ENCODE measurements around the gene MAN1B1. TPM values are rescaled to one million over a fixed set of nuclear protein-coding genes. Genes with fewer than 3 reads are reported as not detected.
"Not testable (repeated sequence)": the region's sequence is repeated elsewhere in the genome, so short reads cannot be mapped to it uniquely, and the experiment has no call there.

The MAN1B1 gene
- total RNA-seq, 1 experiment from 2014 or later = 42.6 TPM

DNA sequence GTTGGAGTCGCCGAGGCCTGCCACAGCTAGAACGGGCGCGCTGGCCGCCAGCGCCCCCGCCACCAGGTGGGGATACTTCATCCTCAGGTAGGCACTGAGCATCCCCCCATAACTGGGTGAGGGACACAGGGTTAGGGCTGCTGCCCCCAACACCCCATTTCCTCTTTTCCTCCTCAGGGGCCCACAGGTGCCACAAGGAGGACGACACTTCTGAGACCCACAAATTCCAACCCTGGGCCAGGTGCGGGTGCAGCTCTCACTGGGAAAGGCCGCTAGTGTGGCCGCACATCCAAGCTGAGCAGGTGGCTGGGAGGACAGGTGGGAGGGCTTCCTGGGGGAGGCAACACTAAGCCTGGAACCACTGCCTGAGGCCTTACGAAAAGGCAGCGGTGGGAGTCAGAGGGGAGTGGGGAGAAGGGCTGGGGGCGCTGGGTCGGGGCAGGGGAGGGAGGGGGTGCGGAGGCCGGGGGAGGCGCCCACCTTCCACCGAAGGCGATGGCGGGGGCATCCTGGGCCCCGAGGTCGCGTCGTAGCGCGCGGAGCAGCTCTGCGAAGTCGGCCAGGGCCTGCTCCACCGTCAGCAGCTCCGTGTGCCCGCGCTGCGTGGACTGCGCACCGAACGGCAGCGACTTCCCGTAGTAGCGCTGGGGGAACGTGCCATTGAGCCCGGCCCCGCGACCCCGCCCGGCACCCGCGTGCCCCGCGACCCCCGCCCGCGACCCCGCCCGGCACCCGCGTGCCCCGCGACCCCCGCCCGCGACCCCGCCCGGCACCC lies 26.8 kb downstream of the MAN1B1 start:
- peaks cover 8% of the 10 kb centered on the region; the same call in 1 of the 2 replicates for H3K4me1 ChIP-seq
- H3K36me3 ChIP-seq = peaks cover 12% of the 10 kb centered on the region
- peaks cover 14% of the 10 kb centered on the region; the same call in 1 of the 2 replicates for H3K27me3 ChIP-seq
- DNase-seq = no peak
- no peaks in the 10 kb centered on the region for H3K9me3 ChIP-seq (replicated peaks)
- H3K4me3 ChIP-seq = no peak overlapping the region
- H3K27ac ChIP-seq = no peak overlapping the region

DNA sequence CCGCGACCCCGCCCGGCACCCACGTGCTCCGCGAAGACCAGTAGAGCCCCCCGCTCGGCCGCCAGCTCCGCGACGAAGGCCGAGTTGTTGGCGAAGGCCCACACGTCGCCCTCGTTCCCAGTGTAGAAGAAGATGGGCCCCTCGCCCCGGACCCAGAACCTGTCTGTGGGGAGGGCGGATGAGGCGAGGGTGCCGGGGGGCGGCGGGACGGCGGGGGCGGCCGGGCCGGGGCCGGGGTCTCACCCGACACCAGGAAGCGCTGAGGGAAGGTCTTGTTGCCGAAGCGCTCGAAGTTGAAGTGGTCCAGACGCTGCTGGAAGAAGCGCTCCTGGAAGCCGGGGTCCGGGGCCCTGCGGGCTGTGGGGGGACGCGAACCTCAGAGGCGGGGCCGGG lies 27.4 kb downstream of the MAN1B1 start:
- Histone ChIP-seq H3K4me1 (peaks cover 8% of the 10 kb centered on the region; the same call in 1 of the 2 replicates), H3K27ac (no peak overlapping the region), H3K36me3 (peaks cover 5% of the 10 kb centered on the region; the same call in 1 of the 2 replicates), H3K9me3 (replicated peaks) (no peaks in the 10 kb centered on the region), H3K4me3 (peak overlapping the region; percentile 62), H3K27me3 (peaks cover 14% of the 10 kb centered on the region; the same call in 1 of the 2 replicates)
- DNase-seq = no peak

DNA sequence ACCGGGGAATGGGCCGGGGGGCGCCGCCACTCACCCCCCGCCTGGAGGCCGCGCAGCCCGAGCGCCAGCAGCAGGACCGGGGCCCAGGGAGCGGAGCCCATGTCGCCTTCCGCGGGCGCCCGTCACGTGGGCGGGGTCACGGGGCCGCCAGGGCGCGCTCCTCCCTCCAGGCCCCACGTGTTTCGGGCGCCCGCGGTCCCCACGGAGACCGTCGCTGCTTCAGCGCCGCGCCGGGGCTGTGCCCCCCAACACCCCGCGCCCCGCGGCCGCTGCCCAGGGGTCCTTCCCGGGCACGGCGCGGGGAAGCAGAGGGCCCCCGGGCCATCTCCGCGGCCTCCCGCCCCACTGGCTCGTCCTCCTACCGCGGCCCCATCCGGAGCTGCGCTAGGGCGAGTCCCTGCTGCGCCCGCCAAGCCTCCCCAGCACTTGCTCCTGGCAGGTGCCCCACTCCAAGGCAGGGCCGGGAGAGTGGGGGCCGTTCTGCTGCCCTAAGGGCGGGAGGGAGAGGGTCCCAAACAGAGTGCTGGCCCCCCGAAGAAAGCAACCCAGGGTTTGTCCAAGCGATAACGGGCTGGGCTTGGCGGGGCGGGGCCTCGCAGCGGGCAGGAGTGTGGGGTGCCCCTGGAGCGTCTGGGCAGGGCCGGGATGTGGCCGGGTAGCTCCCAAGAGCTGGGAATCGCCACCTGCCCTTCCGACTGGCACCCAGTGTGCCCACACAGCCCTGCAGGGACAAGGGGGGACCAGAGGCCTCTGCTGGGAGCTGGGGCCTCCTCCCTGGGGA lies 28.0 kb downstream of the MAN1B1 start, which contains the start of gene DPP7:
Gene DPP7 (minus strand): TSS at position 121 of the 781 bp plus-strand sequence. CDS start 20 bp downstream, at position 101.
- H3K4me3 ChIP-seq = peak within 1 kb of the TSS; percentile 62
- peaks cover 8% of the 10 kb centered on the region; the same call in 1 of the 2 replicates for H3K4me1 ChIP-seq
- 0 out of 2 replicates have a peak, but pooled peaks cover 3% of the 10 kb centered on the region for H3K36me3 ChIP-seq
- H3K27me3 ChIP-seq = peaks cover 14% of the 10 kb centered on the region; the same call in 1 of the 2 replicates
- H3K9me3 ChIP-seq (replicated peaks) = no peaks in the 10 kb centered on the region
- peak in 1 of 2 experiments; percentile 55 for DNase-seq
- H3K27ac ChIP-seq = no peak within 1 kb of the TSS

DNA sequence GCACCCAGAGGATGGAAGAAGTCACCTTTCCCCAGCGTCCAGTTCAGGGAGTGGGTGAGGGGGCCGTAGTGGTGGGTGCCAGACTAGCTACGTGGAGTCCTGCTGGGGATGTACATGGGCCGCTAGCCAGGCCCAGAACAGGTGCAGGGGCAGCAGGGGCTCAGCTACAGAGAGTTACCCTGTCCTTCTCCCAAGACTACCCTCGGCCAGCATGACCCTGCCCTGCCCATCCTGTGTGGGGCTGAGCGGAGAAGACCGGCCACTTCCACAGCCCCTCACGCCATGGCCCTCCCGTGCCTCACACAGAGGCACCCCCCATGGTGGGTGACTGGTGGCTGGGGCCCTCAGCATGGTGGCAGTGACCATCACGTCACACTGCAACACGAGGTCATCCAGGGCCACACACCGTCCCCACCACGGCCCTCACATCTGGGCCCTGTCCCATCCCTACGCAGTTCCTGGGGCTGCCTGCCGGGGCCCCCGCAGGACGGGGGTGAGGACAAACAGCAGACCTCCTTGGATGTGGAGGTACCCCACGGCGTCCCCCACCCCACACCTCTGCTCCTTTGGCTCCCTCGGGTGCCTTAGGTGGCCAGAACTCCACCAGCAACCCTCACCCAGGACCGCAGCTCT lies 28.7 kb downstream of the MAN1B1 start:
- Histone ChIP-seq H3K9me3 (replicated peaks) (no peaks in the 10 kb centered on the region), H3K36me3 (0 out of 2 replicates have a peak, but pooled peaks cover under 1% of the 10 kb centered on the region), H3K4me3 (no peak overlapping the region), H3K4me1 (peaks cover 8% of the 10 kb centered on the region; the same call in 1 of the 2 replicates), H3K27me3 (peaks cover 14% of the 10 kb centered on the region; the same call in 1 of the 2 replicates), H3K27ac (no peak overlapping the region)
- peak in 1 of 2 experiments; percentile 27 for DNase-seq

DNA sequence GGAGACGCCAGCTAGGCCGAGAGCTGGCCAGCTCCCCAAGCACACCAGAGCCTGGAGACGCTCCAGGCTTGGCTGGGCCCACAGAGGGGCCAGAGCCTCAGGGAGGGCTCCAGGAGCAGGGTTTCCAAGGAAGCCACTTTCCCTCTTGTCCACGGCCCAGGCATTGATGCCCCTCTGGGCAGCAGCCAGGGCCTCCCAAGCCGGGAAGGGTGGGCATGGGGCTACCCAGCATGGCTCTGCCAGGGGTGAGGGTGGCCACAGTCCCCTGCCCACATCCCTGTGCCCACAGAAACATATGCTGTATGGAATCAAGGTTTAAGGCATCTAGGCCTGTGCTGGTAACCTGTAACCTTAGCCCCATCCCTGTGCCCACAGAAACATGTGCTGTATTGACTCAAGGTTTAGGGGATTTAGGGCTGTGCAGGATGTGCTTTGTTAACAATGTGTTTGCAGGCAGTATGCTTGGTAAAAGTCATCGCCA lies 29.3 kb downstream of the MAN1B1 start:
- H3K36me3 ChIP-seq = no peaks in the 10 kb centered on the region
- peaks cover 14% of the 10 kb centered on the region; the same call in 1 of the 2 replicates for H3K27me3 ChIP-seq
- no peak overlapping the region for H3K4me3 ChIP-seq
- no peaks in the 10 kb centered on the region for H3K9me3 ChIP-seq (replicated peaks)
- peaks cover 8% of the 10 kb centered on the region; the same call in 1 of the 2 replicates for H3K4me1 ChIP-seq
- H3K27ac ChIP-seq = no peak overlapping the region
- peak in 1 of 2 experiments; percentile 51 for DNase-seq

DNA sequence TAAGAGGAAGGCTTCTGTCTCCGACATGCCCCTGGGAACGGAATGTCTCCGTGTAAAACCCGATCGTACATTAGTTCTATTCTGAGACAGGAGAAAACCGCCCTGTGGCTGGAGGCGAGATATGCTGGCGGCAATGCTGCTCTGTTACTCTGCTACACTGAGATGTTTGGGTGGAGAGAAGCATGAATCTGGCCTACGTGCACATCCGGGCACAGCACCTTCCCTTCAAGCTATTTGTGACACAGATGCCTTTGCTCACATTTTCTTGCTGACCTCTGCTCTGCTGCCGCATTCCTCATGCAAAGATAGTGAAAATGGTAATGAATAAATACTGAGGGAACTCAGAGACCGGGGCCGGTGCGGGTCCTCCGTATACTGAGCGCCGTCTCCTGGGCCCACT lies 29.9 kb downstream of the MAN1B1 start:
- H3K4me1 ChIP-seq = peaks cover 8% of the 10 kb centered on the region; the same call in 1 of the 2 replicates
- H3K27ac ChIP-seq = no peak overlapping the region
- no peak overlapping the region for H3K4me3 ChIP-seq
- no peaks in the 10 kb centered on the region for H3K9me3 ChIP-seq (replicated peaks)
- no peak for DNase-seq
- H3K36me3 ChIP-seq = no peaks in the 10 kb centered on the region
- H3K27me3 ChIP-seq = peaks cover 14% of the 10 kb centered on the region; the same call in 1 of the 2 replicates

DNA sequence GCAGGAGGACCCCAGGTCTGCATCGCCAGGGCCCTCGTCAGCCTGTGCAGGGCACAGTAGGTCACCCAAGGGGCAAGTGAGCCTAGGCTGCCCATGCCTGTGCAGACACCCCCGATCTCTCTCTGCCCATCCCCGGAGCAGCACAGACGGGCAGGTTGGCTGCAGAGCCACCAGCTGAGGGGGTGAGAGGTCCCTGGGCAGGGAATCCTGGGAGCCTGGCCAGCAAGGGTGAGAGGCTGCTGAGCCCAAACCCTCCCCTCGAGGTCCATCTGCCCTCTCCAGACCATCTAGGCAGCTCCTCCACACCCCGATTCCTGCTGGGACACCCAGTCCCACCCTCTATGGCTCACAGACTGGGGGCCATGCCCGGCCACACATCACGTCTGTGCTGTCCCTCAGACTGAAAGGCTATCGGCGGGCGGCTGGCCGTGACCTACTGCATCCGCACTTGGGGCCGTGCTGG lies 30.5 kb downstream of the MAN1B1 start:
- no peak overlapping the region for H3K27ac ChIP-seq
- H3K9me3 ChIP-seq (replicated peaks) = no peaks in the 10 kb centered on the region
- no peak for DNase-seq
- no peak overlapping the region for H3K4me3 ChIP-seq
- peaks cover 14% of the 10 kb centered on the region; the same call in 1 of the 2 replicates for H3K27me3 ChIP-seq
- peaks cover 10% of the 10 kb centered on the region; the same call in 1 of the 2 replicates for H3K4me1 ChIP-seq
- no peaks in the 10 kb centered on the region for H3K36me3 ChIP-seq

DNA sequence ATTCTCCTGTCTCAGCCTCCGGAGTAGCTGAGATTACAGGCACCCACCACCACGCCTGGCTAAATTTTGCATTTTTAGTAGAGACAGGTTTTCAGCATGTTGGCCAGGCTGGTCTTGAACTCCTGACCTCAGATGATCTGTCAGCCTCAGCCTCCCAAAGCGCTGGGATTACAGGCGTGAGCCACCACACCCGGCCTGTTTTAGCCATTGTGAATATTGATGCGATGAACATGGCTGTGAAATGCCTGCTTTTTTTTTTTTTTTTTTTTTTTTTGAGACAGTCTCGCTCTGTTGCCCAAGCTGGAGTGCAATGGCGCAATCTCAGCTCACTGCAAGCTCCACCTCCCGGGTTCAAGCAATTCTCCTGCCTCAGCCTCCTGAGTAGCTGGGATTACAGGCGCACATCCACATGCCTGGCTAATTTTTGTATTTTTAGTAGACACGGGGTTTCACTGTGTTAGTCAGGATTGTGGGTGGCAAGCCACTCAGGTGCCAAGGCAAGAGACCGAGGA lies 31.4 kb downstream of the MAN1B1 start:
- not testable (repeated sequence) for H3K36me3 ChIP-seq; H3K9me3 ChIP-seq (replicated peaks); H3K4me1 ChIP-seq; H3K27ac ChIP-seq; H3K4me3 ChIP-seq; DNase-seq
- H3K27me3 ChIP-seq = peaks cover 14% of the 10 kb centered on the region; the same call in 1 of the 2 replicates

DNA sequence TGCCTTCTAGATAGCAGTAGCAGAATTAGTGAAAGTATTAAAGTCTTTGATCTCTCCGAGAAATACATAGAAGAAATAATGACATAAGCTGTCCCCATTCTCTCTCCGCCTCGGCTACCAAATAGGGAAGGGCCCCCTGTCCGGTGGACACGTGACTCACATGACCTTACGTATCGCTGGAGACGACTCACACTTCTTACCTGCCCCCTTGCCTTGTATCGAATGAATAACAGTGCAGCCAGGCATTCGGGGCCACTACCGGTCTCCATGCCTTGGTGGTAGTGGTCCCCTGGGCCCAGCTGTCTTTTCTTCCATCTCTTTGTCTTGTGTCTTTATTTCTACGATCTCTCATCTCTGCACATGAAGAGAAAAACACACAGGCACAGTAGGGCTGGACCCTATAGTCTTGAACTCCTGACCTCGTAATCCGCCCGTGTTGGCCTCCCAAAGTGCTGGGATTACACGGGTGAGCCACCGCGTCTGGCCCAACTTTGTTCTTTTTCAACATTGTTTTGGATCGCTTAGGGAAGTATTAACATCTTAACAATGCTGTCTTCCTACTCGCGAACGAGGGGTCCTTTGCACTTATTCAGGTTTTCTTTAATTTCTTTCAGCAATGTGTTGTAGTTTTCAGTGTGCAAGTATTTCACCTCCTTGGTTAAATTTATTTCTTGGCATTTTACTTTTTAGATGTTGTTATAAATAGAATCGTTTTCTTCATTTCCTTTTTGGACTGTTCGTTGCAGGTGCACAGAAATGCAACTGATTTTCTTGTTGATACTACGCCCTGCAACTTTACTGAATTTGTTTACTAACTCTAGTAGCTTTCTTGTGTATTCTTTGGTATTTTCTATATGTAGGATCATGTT lies 35.4 kb downstream of the MAN1B1 start:
- not testable (repeated sequence) for H3K4me3 ChIP-seq, H3K27ac ChIP-seq, H3K36me3 ChIP-seq

DNA sequence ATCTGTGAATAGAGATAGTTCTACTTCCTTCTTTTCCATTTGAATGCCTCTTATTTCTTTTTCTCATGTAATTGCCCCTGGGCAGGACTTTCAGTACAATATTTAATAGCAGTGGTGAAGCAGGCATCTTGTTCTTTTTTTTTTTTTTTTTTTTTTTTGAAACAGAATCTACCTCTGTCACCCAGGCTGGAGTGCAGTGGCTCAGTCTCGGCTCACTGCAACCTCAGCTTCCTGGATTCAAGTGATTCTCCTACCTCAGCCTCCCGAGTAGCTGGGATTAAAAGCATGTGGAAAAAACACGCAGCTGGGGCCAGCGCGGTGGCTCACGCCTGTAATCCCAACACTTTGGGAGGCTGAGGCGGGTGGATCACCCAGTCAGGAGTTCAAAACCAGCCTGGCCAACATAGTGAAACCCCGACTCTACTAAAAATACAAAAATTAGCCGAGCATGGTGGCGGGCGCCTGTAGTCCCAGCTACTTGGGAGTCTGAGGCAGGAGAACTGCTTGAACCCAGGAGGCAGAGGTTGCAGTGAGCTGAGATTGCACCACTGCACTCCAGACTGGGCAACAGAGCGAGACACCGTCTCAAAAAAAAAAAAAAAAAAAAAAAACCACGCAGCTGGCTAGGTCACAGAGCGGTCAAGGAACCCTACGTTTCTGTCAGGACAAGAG lies 36.1 kb downstream of the MAN1B1 start:
- H3K27ac ChIP-seq = not testable (repeated sequence)

More for the DNA sequence above, 35.4 kb downstream of the MAN1B1 start:
- not testable (repeated sequence) for H3K9me3 ChIP-seq (replicated peaks); DNase-seq; H3K4me1 ChIP-seq; H3K27me3 ChIP-seq

DNA sequence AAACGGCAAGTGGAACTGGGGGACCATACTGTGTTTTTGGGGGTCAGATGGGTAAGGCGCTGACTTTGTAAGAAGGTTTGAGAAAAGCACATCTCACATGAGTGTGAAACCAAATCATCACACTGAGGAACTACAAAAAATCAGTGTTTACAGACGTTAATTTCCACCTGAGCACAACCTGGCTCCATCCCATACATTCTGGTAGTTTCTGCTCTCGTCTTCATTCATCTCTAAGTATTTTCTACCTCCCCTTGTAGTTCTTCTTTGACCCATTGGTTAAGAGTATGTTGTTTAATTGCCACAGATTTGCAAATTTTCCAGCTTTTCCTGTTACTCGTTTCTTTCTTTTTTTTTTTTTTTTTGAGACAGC lies 36.7 kb downstream of the MAN1B1 start:
- H3K36me3 ChIP-seq = no peaks in the 10 kb centered on the region
- H3K9me3 ChIP-seq (replicated peaks) = no peaks in the 10 kb centered on the region
- peaks cover 6% of the 10 kb centered on the region; the same call in 1 of the 2 replicates for H3K4me1 ChIP-seq
- H3K4me3 ChIP-seq = no peak overlapping the region
- no peak overlapping the region for H3K27ac ChIP-seq
- no peak for DNase-seq
- no peaks in the 10 kb centered on the region for H3K27me3 ChIP-seq

More for the DNA sequence above, 36.1 kb downstream of the MAN1B1 start:
- not testable (repeated sequence) for H3K4me1 ChIP-seq; H3K36me3 ChIP-seq; DNase-seq; H3K27me3 ChIP-seq; H3K4me3 ChIP-seq; H3K9me3 ChIP-seq (replicated peaks)

DNA sequence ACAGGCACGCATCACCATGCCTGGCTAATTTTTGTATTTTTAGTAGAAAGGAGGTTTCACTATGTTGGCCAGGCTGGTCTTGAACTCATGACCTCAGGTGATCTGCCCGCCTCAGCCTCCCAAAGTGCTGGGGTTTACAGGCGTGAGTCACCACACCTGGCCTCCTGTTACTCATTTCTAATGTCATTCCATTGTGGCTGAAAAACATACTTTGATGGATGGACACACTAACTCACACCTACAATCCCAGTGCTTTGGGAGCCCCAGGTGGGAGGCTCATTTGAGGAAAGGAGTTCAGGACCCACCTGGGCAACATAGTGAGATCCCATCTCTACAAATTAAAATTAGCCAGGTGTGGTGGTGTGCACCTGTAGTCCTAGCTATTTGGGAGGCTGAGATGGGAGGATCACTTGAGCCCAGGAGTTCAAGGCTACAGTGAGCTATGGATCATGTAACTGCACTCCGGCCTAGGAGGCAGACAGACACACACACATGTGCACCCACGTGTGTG lies 37.2 kb downstream of the MAN1B1 start:
- not testable (repeated sequence) for H3K4me1 ChIP-seq; H3K4me3 ChIP-seq; DNase-seq; H3K36me3 ChIP-seq; H3K9me3 ChIP-seq (replicated peaks); H3K27me3 ChIP-seq; H3K27ac ChIP-seq

DNA sequence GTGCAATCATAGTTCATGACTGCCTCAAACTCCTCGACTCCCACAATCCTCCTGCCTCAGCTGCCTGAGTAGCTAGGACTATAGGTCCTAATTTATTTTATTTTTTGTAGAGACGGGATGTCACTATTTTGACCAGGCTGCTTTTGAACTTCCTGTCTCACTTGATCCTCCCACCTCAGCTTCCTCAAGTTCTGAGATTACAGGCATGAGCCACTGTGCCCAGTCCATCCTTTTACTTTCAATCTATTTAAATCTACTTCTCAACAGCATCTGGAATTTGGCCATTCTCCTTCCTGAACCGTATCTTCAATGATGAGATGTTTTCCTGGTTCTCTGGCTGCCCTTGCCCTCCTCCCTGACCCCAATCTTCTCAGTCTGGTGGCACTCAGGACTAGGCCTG lies 40.0 kb downstream of the MAN1B1 start:
- DNase-seq = no peak
- Histone ChIP-seq H3K27me3 (no peaks in the 10 kb centered on the region), H3K4me3 (no peak overlapping the region), H3K27ac (no peak overlapping the region), H3K36me3 (no peaks in the 10 kb centered on the region), H3K4me1 (peaks cover 7% of the 10 kb centered on the region; the same call in 1 of the 2 replicates), H3K9me3 (replicated peaks) (no peaks in the 10 kb centered on the region)
